ENCODE results near the gene CIZ1.

Gene CIZ1

DNA sequence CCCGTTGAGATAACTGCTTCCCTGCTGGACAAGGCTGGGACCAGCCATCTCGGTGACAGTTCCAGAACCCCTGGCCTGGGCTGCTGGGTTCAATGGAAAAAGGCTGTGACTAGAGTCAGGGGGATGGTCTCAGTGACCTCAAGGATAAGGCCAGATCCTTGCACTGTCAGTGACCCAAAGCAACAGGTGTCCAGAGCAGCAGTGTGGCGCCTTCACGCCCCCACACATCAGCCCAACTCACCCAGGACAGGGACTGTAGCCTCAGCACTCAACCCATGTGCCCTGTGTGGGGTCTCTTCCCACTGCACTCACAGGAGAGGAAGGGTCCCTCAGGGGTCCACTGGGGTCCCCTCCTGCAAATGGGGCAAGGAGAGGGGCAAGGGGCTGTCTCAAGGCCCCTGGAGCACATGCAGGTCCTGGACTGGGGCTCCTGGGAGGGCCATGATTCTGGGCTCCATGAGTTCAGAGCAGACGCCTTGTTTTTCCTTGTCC lies 42.8 kb downstream of the CIZ1 start:
- H3K4me3 ChIP-seq (replicated peaks; ENCODE audit: low read depth, low read length): no peak overlapping the region
- TF ChIP-seq, protein P1, sequence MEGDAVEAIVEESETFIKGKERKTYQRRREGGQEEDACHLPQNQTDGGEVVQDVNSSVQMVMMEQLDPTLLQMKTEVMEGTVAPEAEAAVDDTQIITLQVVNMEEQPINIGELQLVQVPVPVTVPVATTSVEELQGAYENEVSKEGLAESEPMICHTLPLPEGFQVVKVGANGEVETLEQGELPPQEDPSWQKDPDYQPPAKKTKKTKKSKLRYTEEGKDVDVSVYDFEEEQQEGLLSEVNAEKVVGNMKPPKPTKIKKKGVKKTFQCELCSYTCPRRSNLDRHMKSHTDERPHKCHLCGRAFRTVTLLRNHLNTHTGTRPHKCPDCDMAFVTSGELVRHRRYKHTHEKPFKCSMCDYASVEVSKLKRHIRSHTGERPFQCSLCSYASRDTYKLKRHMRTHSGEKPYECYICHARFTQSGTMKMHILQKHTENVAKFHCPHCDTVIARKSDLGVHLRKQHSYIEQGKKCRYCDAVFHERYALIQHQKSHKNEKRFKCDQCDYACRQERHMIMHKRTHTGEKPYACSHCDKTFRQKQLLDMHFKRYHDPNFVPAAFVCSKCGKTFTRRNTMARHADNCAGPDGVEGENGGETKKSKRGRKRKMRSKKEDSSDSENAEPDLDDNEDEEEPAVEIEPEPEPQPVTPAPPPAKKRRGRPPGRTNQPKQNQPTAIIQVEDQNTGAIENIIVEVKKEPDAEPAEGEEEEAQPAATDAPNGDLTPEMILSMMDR (IDR thresholded peaks at IDR 0.05; ENCODE audit: low read depth, low read length, missing control alignments): no peak
- no peak for DNase-seq (ENCODE audit: extremely low read depth, low read depth)

DNA sequence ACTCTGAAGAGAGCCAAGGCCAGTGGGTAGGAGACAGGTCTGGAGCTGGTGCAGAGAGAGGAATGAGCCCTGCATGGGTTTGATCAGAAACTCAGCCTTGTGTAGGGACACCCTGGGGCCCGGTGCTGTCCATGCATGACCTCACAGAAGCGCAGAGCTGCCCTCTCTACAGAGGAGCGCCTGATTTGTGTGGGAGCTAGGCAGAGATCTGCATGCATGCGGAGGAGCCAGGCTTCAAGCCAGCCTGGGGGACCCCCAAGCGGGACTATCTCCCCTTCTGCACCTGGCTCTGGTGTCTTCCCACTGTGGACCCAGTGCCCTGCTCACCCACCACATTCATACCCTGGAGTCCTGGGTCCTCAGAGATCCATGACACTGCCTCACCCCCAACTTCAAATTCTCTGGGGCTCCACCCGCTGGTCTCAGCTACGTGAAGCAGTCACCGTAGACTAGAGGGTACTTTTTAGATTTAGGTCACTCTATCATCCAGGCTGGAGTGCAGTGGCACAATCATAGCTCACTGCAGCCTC lies 44.7 kb downstream of the CIZ1 start:
- TF ChIP-seq, protein P1 (IDR thresholded peaks at IDR 0.05; ENCODE audit: low read depth, low read length, missing control alignments): no peak
- DNase-seq (ENCODE audit: extremely low read depth, low read depth): no peak
- H3K4me3 ChIP-seq (replicated peaks; ENCODE audit: low read depth, low read length): no peak overlapping the region

DNA sequence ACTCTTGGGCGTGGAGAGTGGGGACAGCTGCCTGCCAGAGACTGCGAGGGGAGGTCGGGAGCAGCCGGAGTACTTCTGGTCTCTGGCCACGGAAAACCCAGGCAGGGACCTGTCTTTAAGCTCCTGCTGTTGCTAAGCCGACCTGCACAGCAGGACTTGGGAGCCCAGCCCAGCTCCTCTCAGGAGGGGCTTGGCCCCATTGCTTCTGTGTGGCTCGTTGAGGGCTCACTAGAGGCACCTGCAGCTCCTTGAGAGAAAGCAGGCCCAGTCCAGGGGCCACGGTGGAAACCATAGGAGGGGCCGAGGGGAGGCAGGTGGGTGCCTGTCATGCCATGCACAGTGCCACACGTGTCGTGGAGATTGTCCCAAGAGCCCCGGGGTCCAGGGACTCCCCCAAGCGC lies 45.4 kb downstream of the CIZ1 start:
- no peak for DNase-seq (ENCODE audit: extremely low read depth, low read depth)
- TF ChIP-seq, protein P1 (IDR thresholded peaks at IDR 0.05; ENCODE audit: low read depth, low read length, missing control alignments): no peak
- no peak overlapping the region for H3K4me3 ChIP-seq (replicated peaks; ENCODE audit: low read depth, low read length)

DNA sequence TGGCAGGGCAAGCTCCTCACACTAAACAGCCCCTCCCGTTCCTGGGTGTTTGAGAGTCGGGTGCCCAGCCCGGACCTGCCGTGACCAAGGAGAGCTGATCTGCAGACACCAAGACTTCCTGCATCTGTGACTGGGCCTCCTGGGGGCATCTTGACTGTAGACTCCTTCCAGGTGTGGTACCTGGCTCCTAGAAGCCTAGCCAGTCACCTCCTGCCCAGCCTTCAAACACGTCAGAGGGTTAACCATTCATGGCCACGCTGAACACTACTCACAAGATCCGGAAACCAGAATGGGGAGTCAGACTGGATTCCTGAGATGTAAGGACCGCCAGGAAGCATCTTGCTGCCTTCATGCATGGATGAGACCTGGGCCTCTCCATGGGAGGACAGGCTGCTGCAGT lies 45.8 kb downstream of the CIZ1 start:
- no peak for DNase-seq (ENCODE audit: extremely low read depth, low read depth)
- TF ChIP-seq, protein P1 (IDR thresholded peaks at IDR 0.05; ENCODE audit: low read depth, low read length, missing control alignments): no peak
- no peak overlapping the region for H3K4me3 ChIP-seq (replicated peaks; ENCODE audit: low read depth, low read length)

DNA sequence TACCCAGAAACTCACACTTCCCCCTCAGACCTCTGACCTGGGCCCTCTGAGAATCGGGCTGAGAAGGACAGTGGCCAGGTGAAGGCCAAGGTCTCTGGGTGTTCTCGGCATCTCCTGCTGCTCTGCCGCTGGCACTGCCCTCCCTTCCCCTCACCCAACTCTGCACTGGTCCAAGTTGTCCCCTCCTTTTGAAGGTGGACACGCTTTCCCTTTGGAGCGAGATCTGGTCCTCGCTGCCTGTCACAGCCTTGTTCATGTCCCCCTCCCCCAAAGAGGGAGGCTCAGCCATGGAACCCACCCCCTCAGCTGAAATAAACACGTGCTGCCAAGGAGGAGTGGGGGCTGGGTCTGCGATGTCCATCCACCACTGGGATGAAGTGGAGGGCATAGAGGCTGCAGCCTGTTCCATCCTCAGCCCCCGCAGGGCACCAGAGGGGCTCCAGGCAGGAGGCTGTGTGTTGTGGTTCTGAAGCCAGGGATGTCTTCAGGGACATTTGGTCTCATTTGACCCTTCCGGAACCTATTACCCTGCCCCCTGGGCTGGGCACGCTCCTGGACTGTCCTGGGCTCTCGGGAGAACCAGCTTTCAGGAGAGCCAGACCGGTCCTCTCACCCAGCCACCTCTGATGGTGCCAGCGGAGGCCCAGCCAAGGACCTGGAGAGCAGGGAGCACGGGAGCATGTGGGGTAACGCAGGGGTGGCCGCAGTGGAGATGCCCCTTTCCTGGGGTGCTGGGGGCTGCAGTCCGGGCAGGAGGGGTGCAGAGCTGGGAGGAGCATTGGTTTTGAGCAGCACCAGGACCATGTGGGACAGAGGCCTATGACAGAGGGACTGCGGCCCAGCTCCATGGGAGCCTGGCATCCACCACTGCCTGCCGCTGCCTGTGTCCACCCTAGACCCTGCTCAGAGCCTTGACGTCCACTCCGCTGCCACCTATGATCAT lies 46.9 kb downstream of the CIZ1 start:
- TF ChIP-seq, protein P1 (IDR thresholded peaks at IDR 0.05; ENCODE audit: low read depth, low read length, missing control alignments): no peak
- DNase-seq (ENCODE audit: extremely low read depth, low read depth): no peak
- H3K4me3 ChIP-seq (replicated peaks; ENCODE audit: low read depth, low read length): no peak overlapping the region

DNA sequence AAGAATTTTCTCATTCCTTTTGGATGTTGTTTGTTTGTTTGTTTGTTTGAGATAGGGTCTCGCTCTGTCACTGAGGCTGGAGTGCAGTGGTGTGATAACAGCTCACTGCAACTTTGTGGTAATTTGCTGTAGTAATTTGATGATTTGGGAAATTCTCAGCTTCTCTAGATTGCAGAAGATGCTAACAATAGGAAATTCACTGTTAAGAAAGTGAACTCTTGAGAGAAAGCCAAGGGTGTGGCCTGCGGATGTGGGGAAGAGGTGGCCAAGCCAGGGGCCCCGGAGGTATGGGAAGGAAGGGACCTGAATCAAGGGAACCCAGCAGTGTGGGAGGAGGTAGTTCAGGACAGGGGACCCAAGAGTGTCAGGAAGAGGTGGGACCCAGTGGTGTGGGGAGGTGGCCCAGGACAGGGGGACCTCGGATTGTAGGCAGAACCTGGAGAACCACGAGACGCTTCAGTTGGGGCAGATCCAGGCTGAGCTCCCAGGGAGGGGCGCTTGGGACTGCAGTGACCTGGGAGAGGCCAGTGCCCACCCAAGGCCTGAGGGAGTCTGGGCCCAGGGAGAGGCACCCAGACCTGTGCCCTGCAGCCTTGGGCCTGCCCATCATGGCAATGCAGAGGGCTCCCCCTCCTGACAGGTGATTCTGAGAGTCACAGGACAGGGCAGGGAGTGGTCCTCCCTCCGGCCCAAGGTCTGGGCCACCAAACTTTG lies 47.7 kb downstream of the CIZ1 start:
- TF ChIP-seq, protein P1 (IDR thresholded peaks at IDR 0.05; ENCODE audit: low read depth, low read length, missing control alignments): no peak
- H3K4me3 ChIP-seq (replicated peaks; ENCODE audit: low read depth, low read length): no peak overlapping the region
- DNase-seq (ENCODE audit: extremely low read depth, low read depth): no peak
